GM21619 (cell line): ENCODE results near the gene TAS2R42.

Experiments used
- ATAC-seq: cut with Tn5 transposase; IDR thresholded peaks from one replicate; pipeline ENCODE4 v1.9.1; 2021; ENCODE audit not compliant: unreplicated experiment

The TAS2R42 gene

DNA sequence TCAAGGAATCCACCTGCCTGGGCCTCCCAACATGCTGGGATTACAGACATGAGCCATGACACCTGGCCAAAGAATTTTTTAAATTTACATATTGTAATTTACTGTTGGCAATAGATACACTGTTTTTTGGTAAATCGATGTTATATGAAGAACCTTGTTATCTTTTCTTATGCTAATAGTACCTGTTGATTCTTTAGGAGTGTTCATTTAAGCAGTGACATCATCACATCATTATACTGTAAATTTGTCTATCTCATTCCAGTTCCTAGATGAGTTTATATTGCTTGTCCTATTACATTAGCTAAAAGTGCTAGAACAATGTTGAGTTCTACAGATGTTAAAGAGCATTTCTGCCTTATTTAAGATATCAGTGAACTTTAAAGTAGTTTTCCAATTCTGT lies 39.3 kb downstream of the TAS2R42 start:
- no peak for ATAC-seq

GRCh38 chr12:11144297-11144696 lies 42.4 kb downstream of the TAS2R42 start:
- ATAC-seq, result no peak

GRCh38 chr12:11143352-11143751 lies 43.4 kb downstream of the TAS2R42 start:
- ATAC-seq, result no peak

DNA sequence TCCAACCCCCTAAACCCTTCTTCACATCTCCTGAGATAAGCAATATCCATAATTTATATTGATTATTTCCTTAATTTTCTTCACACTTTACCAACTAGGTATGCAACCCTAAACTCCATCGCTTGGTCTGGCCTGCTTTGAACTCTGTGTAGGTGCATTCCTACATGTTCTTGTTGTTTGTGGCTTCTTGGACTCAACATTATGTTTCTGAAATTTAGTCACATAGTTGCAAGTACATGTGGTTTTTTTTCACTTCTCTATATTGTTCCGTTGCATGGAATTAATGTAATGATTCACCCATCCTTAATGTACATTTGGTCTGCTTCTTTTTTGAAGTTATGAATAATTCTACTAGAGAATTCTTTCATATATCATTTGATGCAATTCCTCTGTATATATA lies 50.7 kb downstream of the TAS2R42 start:
- no peak for ATAC-seq
